Epidermal melanocyte (primary cell): Measurements from ENCODE around the gene DNAJC8.

ENCODE experiments used
- DNase-seq: peaks from one replicate; pipeline ENCODE4 v3.0.0; 2011; ENCODE audit warnings: low spot score; ENCODE audit not compliant: insufficient read length

Gene DNAJC8

GRCh38 chr1:28249866-28250295, 17.1 kb upstream of the DNAJC8 start:
- DNase-seq, result no peak

GRCh38 chr1:28249013-28249865, 16.4 kb upstream of the DNAJC8 start:
- peak; percentile 34 for DNase-seq

GRCh38 chr1:28248273-28249012, 15.6 kb upstream of the DNAJC8 start:
- peak; percentile 49 for DNase-seq

GRCh38 chr1:28247612-28248272, 14.9 kb upstream of the DNAJC8 start:
- DNase-seq, result no peak

- no peak for DNase-seq
These were observed 13.6 kb upstream of the DNAJC8 start for GRCh38 chr1:28246427-28246832.

GRCh38 chr1:28244549-28245251, 11.9 kb upstream of the DNAJC8 start:
- no peak for DNase-seq

GRCh38 chr1:28243685-28244311, 11.0 kb upstream of the DNAJC8 start:
- DNase-seq, result no peak

GRCh38 chr1:28241638-28242241, 8.9 kb upstream of the DNAJC8 start:
- no peak for DNase-seq

GRCh38 chr1:28240024-28240423, 7.2 kb upstream of the DNAJC8 start:
- no peak for DNase-seq

GRCh38 chr1:28239004-28239403, 6.2 kb upstream of the DNAJC8 start:
- DNase-seq, result no peak

GRCh38 chr1:28236656-28237322, 4.0 kb upstream of the DNAJC8 start:
- no peak for DNase-seq

GRCh38 chr1:28235755-28236655, 3.2 kb upstream of the DNAJC8 start, which contains the start of gene ATP5IF1:
ATP5IF1 (plus strand) TSS chr1:28236124; CDS start chr1:28236184, 60 bp downstream.
- DNase-seq, result peak; percentile 99

GRCh38 chr1:28233264-28233606, 406 bp upstream of the DNAJC8 start:
- DNase-seq, result no peak

GRCh38 chr1:28229996-28230395, 2.8 kb downstream of the DNAJC8 start:
- no peak for DNase-seq

- DNase-seq, result no peak
These were observed 3.7 kb downstream of the DNAJC8 start for GRCh38 chr1:28229089-28229488.

- DNase-seq, result no peak
These were observed 19.5 kb downstream of the DNAJC8 start for GRCh38 chr1:28213315-28213714.

GRCh38 chr1:28209700-28210099, 23.1 kb downstream of the DNAJC8 start:
- DNase-seq, result no peak

GRCh38 chr1:28208818-28209441, 23.9 kb downstream of the DNAJC8 start:
- DNase-seq, result peak; percentile 53
